AG10803 (cell line): ENCODE measurements around the gene ROBO1.

Experiments
- DNase-seq: peaks from one replicate; pipeline ENCODE4 v3.0.0; 2010; ENCODE audit warnings: low read depth
- H3K4me3 ChIP-seq: 2 replicates; pipeline ENCODE4 v1.5.1; 2011; ENCODE audit warnings: mild to moderate bottlenecking, low read length, control low read depth
- TF ChIP-seq, protein P1 (sequence below): conservative IDR thresholded peaks from 2 replicates; pipeline ENCODE4 v1.5.1; 2011; ENCODE audit warnings: mild to moderate bottlenecking, low read length, control low read depth, inconsistent platforms

ROBO1 gene

GRCh38 chr3:78785004-78785403 lies 982.8 kb downstream of the ROBO1 start:
- no peak for DNase-seq
- TF ChIP-seq, protein P1, sequence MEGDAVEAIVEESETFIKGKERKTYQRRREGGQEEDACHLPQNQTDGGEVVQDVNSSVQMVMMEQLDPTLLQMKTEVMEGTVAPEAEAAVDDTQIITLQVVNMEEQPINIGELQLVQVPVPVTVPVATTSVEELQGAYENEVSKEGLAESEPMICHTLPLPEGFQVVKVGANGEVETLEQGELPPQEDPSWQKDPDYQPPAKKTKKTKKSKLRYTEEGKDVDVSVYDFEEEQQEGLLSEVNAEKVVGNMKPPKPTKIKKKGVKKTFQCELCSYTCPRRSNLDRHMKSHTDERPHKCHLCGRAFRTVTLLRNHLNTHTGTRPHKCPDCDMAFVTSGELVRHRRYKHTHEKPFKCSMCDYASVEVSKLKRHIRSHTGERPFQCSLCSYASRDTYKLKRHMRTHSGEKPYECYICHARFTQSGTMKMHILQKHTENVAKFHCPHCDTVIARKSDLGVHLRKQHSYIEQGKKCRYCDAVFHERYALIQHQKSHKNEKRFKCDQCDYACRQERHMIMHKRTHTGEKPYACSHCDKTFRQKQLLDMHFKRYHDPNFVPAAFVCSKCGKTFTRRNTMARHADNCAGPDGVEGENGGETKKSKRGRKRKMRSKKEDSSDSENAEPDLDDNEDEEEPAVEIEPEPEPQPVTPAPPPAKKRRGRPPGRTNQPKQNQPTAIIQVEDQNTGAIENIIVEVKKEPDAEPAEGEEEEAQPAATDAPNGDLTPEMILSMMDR: no peak
- no peak overlapping the region for H3K4me3 ChIP-seq

- no peak for DNase-seq
- TF ChIP-seq, protein P1: no peak
Observed at GRCh38 chr3:78781351-78781750, 986.4 kb downstream of the ROBO1 start.

DNA sequence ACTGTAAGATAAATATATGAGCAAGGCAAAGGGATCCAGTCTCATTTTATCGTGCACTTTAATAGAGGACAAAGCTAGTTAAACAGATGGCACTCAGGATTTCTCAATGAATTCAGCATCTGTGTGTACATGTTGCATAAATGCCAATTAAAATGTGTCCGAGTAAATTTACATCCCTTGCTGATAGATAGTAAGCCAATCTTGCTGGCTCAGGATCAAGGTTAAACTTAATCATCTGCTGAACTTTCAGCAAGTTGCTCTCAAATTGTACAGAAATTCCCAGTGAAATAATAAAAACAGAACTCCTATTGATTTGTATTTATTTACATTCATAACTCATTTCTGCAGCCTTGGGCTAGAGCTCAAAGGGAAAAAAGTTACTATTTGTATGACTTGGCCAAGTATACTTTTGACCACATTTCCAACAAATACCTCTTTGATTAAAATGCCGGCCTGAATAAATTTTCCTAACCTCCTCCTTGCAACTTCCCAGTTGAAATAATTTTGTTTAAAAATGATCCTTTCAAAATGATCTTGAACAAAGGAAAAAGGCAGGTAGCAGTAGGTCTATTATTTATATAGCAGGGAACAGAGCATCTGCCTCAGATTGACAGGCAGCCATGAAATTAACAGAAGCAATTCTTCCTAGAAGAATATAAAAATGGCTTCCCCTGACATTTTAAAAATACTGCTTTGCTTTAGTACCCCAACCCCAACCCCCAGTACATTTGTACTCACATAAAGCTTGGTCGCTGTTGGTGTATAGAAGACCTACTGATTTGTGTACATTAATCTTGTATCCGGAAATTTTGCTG lies 1001.9 kb downstream of the ROBO1 start:
- no peak overlapping the region for H3K4me3 ChIP-seq
- TF ChIP-seq, protein P1: no peak

More at GRCh38 chr3:78781351-78781750, 986.4 kb downstream of the ROBO1 start:
- H3K4me3 ChIP-seq: no peak overlapping the region

DNA sequence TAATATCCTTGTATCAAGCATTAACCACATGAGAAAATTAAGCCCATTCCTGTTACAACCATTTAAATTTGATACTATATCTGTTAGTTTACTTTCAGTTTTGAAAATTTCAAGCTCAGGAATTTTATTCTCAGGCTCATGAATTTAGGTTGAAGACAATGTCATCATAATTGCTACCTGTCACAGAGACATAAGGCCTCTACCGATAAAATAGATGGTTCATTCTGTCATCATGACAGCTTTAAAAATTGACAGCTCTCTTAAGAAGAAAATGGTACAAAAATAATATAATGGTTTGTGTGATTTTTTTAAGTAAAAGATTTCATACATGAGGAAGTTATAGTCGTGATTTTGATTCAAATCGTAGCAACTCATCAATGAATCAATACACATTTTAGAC lies 1003.2 kb downstream of the ROBO1 start:
- H3K4me3 ChIP-seq: no peak overlapping the region
- no peak for DNase-seq
- TF ChIP-seq, protein P1: no peak

More for the DNA sequence above, 1001.9 kb downstream of the ROBO1 start:
- peak; percentile 55 for DNase-seq

DNA sequence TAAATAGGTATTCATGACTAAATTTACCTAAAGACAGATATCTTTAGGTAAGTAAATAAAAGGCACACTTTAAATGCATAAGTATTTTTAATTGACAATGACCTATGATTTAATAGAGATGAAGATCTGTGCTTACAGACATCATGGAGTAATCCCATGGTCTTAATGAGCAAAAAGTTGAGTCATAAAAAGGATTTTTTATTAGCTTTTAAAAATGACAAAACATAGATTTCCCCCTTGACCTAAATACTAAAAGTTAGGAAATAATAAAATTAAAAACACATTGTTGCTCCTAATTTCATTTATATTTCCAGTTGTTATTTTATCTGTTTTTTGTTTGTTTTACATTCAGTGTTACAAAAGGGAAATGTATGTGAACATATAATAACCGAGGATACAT lies 1005.7 kb downstream of the ROBO1 start:
- TF ChIP-seq, protein P1: no peak
- no peak overlapping the region for H3K4me3 ChIP-seq
- peak; percentile 16 for DNase-seq

DNA sequence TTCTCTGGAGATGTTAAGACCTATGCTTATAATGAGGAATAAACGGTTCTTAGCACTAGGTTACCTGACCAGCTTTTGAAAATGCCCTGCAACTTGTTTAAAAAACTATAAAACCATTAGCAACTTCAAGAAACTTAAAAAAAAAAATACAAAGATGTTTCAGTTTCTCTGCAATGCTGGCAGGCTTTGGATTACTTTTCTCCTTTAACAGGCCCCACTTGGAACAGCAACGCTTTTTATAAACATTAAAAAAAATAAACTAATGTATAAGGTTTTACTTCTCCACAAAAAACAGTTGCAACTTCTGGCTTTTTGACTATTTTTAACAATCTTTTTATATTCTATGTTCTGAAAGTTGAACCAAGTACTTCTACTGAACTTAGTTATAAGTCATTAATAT lies 1006.7 kb downstream of the ROBO1 start:
- TF ChIP-seq, protein P1: no peak
- no peak overlapping the region for H3K4me3 ChIP-seq
- no peak for DNase-seq

- TF ChIP-seq, protein P1: no peak
- DNase-seq: no peak
- no peak overlapping the region for H3K4me3 ChIP-seq
Observed at GRCh38 chr3:78757731-78758130, 1010.1 kb downstream of the ROBO1 start.
